Neutrophil (primary cell): ENCODE data around the gene PTPRN2.

Source experiments
- H3K27ac ChIP-seq: fragments of 200-600 bp; sonication (generic); 2 replicates; pipeline ENCODE4 v1.5.1; 2016; ENCODE audit warnings: mild to moderate bottlenecking, moderate library complexity
- H3K27me3 ChIP-seq: fragments of 200-600 bp; sonication (generic); 2 replicates; pipeline ENCODE4 v1.6.0; 2016; ENCODE audit warnings: mild to moderate bottlenecking
- H3K36me3 ChIP-seq: fragments of 200-600 bp; sonication (generic); 2 replicates; pipeline ENCODE4 v1.5.1; 2017
- H3K4me1 ChIP-seq, 2 experiments: fragments of 200-600 bp in 1 of 2; sonication (generic) in 1 of 2; 1 replicate in 1 of 2; 2 replicates in 1 of 2; pipeline versions ENCODE4 v1.5.1 to v1.6.1; 2013 to 2016; ENCODE audit warnings: low read depth in 1 of 2, low read length in 1 of 2, mild to moderate bottlenecking in 1 of 2, moderate library complexity in 1 of 2; ENCODE audit not compliant: control insufficient read depth in 1 of 2, insufficient read depth in 1 of 2
- H3K4me3 ChIP-seq, 2 experiments: fragments of 200-600 bp in 1 of 2; sonication (generic) in 1 of 2; 1 replicate in 1 of 2; 2 replicates in 1 of 2; pipeline ENCODE4 v1.5.1; 2013 to 2016; ENCODE audit warnings: low read depth in 1 of 2, low read length in 1 of 2, mild to moderate bottlenecking in 1 of 2, moderate library complexity in 1 of 2
- H3K9me3 ChIP-seq: fragments of 200-600 bp; sonication (generic); 2 replicates; pipeline ENCODE4 v1.5.1; 2016
- TF ChIP-seq, protein P1 (sequence below): fragments of 200-600 bp; sonication (generic); IDR thresholded peaks from 2 replicates; pipeline ENCODE4 v1.5.1; 2016; ENCODE audit warnings: antibody characterized with exemption

Gene PTPRN2

GRCh38 chr7:158315881-158316280, 271.7 kb downstream of the PTPRN2 start:
- TF ChIP-seq, protein P1, sequence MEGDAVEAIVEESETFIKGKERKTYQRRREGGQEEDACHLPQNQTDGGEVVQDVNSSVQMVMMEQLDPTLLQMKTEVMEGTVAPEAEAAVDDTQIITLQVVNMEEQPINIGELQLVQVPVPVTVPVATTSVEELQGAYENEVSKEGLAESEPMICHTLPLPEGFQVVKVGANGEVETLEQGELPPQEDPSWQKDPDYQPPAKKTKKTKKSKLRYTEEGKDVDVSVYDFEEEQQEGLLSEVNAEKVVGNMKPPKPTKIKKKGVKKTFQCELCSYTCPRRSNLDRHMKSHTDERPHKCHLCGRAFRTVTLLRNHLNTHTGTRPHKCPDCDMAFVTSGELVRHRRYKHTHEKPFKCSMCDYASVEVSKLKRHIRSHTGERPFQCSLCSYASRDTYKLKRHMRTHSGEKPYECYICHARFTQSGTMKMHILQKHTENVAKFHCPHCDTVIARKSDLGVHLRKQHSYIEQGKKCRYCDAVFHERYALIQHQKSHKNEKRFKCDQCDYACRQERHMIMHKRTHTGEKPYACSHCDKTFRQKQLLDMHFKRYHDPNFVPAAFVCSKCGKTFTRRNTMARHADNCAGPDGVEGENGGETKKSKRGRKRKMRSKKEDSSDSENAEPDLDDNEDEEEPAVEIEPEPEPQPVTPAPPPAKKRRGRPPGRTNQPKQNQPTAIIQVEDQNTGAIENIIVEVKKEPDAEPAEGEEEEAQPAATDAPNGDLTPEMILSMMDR = no peak
- Histone ChIP-seq H3K4me3 (no peak overlapping the region), H3K9me3 (peaks cover 4% of the 10 kb centered on the region), H3K36me3 (no peaks in the 10 kb centered on the region), H3K27ac (no peak overlapping the region), H3K27me3 (peaks cover 19% of the 10 kb centered on the region), H3K4me1 (no peaks in the 10 kb centered on the region)

DNA sequence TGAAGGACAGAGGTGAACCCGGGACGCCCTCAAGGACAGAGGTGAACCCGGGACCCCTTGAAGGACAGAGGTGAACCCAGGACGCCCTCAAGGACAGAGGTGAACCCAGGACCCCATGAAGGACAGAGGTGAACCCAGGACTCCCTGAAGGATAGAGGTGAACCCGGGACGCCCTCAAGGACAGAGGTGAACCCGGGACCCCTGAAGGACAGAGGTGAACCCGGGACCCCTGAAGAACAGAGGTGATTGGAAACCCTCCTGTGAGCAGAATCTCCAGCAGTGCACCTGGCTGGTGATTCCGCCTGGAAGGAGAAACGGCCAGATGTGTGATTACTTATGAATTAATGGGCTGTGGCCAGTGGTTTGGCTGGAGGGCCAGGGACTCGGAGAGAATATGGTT, 272.3 kb downstream of the PTPRN2 start:
- Histone ChIP-seq H3K27me3 (peaks cover 19% of the 10 kb centered on the region), H3K9me3 (peaks cover 4% of the 10 kb centered on the region)

GRCh38 chr7:158314394-158314793, 273.2 kb downstream of the PTPRN2 start:
- H3K27ac ChIP-seq = no peak overlapping the region
- H3K9me3 ChIP-seq = peaks cover 4% of the 10 kb centered on the region
- H3K36me3 ChIP-seq = no peaks in the 10 kb centered on the region
- no peak overlapping the region for H3K4me3 ChIP-seq
- TF ChIP-seq, protein P1 = no peak
- peaks cover 19% of the 10 kb centered on the region for H3K27me3 ChIP-seq
- H3K4me1 ChIP-seq = no peaks in the 10 kb centered on the region

More for the DNA sequence above, 272.3 kb downstream of the PTPRN2 start:
- Histone ChIP-seq H3K36me3 (no peaks in the 10 kb centered on the region), H3K4me3 (no peak overlapping the region), H3K27ac (no peak overlapping the region), H3K4me1 (no peaks in the 10 kb centered on the region)
- TF ChIP-seq, protein P1 = no peak

DNA sequence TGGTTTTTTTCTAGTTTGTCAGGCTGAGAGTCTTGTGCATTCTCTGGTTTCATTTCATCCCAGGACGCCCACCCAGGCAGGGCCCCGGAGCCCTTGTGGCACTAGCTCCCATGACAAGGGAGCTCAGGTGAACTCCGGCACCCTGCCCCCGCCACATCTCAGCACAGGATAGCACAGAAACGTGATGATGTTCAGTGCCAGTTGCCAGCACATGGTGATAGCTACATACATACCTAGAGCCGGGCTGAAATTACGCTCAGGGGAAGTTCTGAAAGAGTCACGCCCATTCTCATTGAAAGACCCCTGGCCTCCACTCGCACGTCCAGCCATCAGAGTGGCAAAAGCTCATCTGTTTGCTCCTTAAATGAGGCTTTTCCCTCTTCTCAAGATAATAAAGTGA, 273.7 kb downstream of the PTPRN2 start:
- TF ChIP-seq, protein P1 = no peak
- no peak overlapping the region for H3K4me3 ChIP-seq
- peaks cover 4% of the 10 kb centered on the region for H3K9me3 ChIP-seq
- peaks cover 19% of the 10 kb centered on the region for H3K27me3 ChIP-seq
- no peak overlapping the region for H3K27ac ChIP-seq
- H3K4me1 ChIP-seq = no peaks in the 10 kb centered on the region
- H3K36me3 ChIP-seq = no peaks in the 10 kb centered on the region

DNA sequence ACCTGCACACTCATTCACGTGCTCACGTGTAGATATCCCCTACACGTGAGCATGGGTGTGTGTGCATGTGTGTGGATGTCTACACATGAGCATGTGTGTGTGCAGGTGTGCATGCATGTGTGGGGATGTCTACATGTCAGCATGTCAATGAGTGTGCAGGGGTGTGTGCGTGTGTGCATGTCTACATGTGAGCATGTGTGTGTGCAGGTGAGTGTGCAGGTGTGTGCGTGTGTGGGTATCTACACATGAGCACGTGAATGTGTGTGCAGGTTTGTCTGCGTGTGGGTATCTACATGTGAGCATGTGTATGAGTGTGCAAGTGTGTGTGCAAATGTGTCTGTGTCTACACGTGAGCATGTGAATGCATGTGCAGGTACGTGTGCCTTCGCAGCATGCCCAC, 274.8 kb downstream of the PTPRN2 start:
- H3K9me3 ChIP-seq = peaks cover 4% of the 10 kb centered on the region
- TF ChIP-seq, protein P1 = no peak

DNA sequence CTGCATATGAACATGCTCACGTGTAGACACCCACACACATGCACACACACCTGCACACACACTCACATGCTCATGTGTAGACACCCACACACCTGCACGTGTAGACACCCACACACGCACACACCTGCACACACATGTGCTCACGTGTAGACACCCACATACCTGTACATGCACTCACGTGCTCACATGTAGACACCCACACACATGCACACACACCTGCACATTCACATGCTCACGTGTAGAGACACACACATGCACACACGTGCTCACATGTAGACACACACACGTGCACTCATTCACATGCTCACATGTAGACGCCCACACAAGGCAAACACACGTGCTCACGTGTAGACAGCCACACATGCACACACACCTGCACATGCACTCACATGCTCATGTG, 275.8 kb downstream of the PTPRN2 start:
- Histone ChIP-seq H3K9me3 (peaks cover 4% of the 10 kb centered on the region), H3K36me3 (no peaks in the 10 kb centered on the region)
- TF ChIP-seq, protein P1 = no peak

More for the DNA sequence above, 274.8 kb downstream of the PTPRN2 start:
- Histone ChIP-seq H3K4me1 (no peaks in the 10 kb centered on the region), H3K36me3 (no peaks in the 10 kb centered on the region), H3K4me3 (no peak overlapping the region), H3K27me3 (peaks cover 9% of the 10 kb centered on the region), H3K27ac (no peak overlapping the region)

More for the DNA sequence above, 275.8 kb downstream of the PTPRN2 start:
- H3K27me3 ChIP-seq = no peaks in the 10 kb centered on the region
- no peak overlapping the region for H3K4me3 ChIP-seq
- H3K4me1 ChIP-seq = no peaks in the 10 kb centered on the region
- no peak overlapping the region for H3K27ac ChIP-seq
